NK-92 (cell line): ENCODE measurements around the gene CD79B.

Experiments
- DNase-seq: peaks from one replicate; lab custom pipeline; 2025; ENCODE audit not compliant: unreplicated experiment; lab: John Stamatoyannopoulos, UW

CD79B gene

GRCh38 chr17:63931981-63932561 is at the start of gene CD79B:
TSS of gene CD79B (minus strand) at chr17:63932331. CDS start at chr17:63932261, 70 bp downstream.
- no peak for DNase-seq

- no peak for DNase-seq
Observed at GRCh38 chr17:63978272-63979200, 46.4 kb upstream of the CD79B start.

- no peak for DNase-seq
Observed at GRCh38 chr17:63976702-63977101, 44.6 kb upstream of the CD79B start.

GRCh38 chr17:63975541-63976092 is 43.5 kb upstream of the CD79B start:
- no peak for DNase-seq

GRCh38 chr17:63974594-63975192 is 42.6 kb upstream of the CD79B start:
- no peak for DNase-seq

- no peak for DNase-seq
Observed at GRCh38 chr17:63973930-63974593, 41.9 kb upstream of the CD79B start.

- DNase-seq: no peak
Observed at GRCh38 chr17:63973247-63973646, 41.1 kb upstream of the CD79B start.

GRCh38 chr17:63972796-63973195 is 40.7 kb upstream of the CD79B start, which contains the start of gene SCN4A:
TSS of gene SCN4A (minus strand) at chr17:63972918. CDS start at chr17:63972841, 77 bp downstream.
- no peak for DNase-seq

GRCh38 chr17:63969278-63969677 is 37.1 kb upstream of the CD79B start:
- no peak for DNase-seq

- no peak for DNase-seq
Observed at GRCh38 chr17:63967953-63968352, 35.8 kb upstream of the CD79B start.

- no peak for DNase-seq
Observed at GRCh38 chr17:63966646-63967264, 34.6 kb upstream of the CD79B start.

GRCh38 chr17:63963123-63963522 is 31.0 kb upstream of the CD79B start:
- DNase-seq: no peak

- DNase-seq: no peak
Observed at GRCh38 chr17:63962298-63962744, 30.2 kb upstream of the CD79B start.

GRCh38 chr17:63961355-63962212 is 29.5 kb upstream of the CD79B start:
- DNase-seq: no peak

- no peak for DNase-seq
Observed at GRCh38 chr17:63960430-63960829, 28.3 kb upstream of the CD79B start.

- no peak for DNase-seq
Observed at GRCh38 chr17:63960006-63960405, 27.9 kb upstream of the CD79B start.

- DNase-seq: no peak
Observed at GRCh38 chr17:63956296-63956920, 24.3 kb upstream of the CD79B start.

- DNase-seq: no peak
Observed at GRCh38 chr17:63955791-63956190, 23.7 kb upstream of the CD79B start.

GRCh38 chr17:63955232-63955631 is 23.1 kb upstream of the CD79B start:
- DNase-seq: no peak
